ENCODE data around the gene RASSF6.
"Not testable (repeated sequence)": the region's sequence is repeated elsewhere in the genome, so short reads cannot be mapped to it uniquely, and the experiment has no call there.

Gene RASSF6

DNA sequence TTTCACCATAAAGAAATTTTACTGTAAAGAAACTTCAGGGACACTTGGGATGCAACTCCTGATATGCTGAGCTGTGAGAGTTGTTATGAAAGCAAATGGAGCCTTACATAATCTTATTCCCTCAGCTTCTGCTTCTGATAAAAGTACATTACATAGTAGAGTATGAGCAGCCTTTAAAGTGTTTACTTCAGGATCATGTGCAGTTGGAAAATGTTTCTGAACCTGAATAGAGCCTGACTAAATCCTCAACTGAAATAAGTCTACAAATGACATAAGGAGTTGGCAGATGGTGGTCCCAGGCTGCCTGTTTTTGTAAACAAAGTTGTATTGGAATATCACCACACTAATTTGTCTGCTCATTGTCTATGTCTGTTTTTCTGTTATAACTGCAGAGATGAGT, 19.3 kb downstream of the RASSF6 start:
- H3K4me1 ChIP-seq (ENCODE audit: control insufficient read depth in 5 of 5, insufficient read depth in 5 of 5, low read length in 5 of 5), result no peaks in the 10 kb centered on the region

DNA sequence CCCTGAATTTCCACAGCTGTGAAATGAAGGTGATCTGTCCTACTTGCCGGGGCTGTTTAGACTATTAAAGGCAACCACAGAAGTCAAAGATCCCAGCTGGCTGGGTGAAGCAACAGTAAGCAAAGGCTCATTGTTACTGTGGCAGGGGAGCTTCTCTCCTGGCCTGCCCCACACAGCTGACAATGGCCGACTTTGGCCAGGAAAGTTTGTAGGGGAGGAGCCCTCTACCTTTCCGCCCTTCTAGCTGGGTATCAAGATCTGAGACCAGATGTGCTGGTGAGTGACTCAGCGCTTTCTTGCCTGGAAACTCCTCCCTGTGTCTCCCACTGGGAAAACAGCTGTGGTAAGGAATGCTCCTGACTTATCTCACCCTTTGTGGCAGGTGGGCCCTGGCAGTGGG, 21.1 kb downstream of the RASSF6 start:
- Histone ChIP-seq H3K9me3 (ENCODE audit: control insufficient read depth in 5 of 5, low read length in 5 of 5) (peaks cover 0 to 4% (median 0%) of the 10 kb centered on the region in 5 donors), H3K27ac (ENCODE audit: low read depth, low read length) (no peak overlapping the region), H3K9ac (ENCODE audit: low read length in 5 of 5) (no peak overlapping the region), H3K4me3 (ENCODE audit: low read depth in 1 of 5, low read length in 5 of 5) (no peak overlapping the region), H3K36me3 (ENCODE audit: control insufficient read depth in 5 of 5, insufficient read depth in 5 of 5, low read length in 5 of 5) (no peaks in the 10 kb centered on the region), H3K4me1 (ENCODE audit: control insufficient read depth in 5 of 5, insufficient read depth in 5 of 5, low read length in 5 of 5) (no peaks in the 10 kb centered on the region), H3K27me3 (ENCODE audit: control insufficient read depth in 5 of 5, insufficient read depth in 4 of 5, low read length in 5 of 5) (peaks cover 0 to 2% (median 0%) of the 10 kb centered on the region in 5 donors)

More for the DNA sequence above, 19.3 kb downstream of the RASSF6 start:
- Histone ChIP-seq H3K27ac (ENCODE audit: low read depth, low read length) (no peak overlapping the region), H3K4me3 (ENCODE audit: low read depth in 1 of 5, low read length in 5 of 5) (no peak overlapping the region), H3K36me3 (ENCODE audit: control insufficient read depth in 5 of 5, insufficient read depth in 5 of 5, low read length in 5 of 5) (no peaks in the 10 kb centered on the region), H3K27me3 (ENCODE audit: control insufficient read depth in 5 of 5, insufficient read depth in 4 of 5, low read length in 5 of 5) (peaks cover 0 to 2% (median 0%) of the 10 kb centered on the region in 5 donors), H3K9ac (ENCODE audit: low read length in 5 of 5) (no peak overlapping the region), H3K9me3 (ENCODE audit: control insufficient read depth in 5 of 5, low read length in 5 of 5) (peaks cover 0 to 4% (median 0%) of the 10 kb centered on the region in 5 donors)

DNA sequence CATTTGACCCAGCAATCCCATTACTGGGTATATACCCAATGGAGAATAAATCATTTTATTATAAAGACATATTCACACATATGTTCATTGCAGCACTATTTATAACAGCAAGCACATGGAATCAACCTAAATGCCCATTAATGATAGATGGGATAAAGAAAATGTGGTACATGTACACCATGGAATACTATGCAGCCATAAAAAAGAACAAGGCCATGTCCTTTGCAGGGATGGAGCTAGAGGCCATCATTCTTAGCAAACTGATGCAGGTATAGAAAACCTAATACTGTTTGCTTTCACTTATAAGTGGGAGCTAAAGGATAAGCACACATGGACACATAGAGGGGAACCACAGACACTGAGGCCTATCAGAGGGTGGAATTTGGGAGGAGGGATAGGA, 22.6 kb downstream of the RASSF6 start:
- Histone ChIP-seq H3K9ac (ENCODE audit: low read length in 5 of 5) (no peak overlapping the region), H3K27ac (ENCODE audit: low read depth, low read length) (no peak overlapping the region), H3K4me1 (ENCODE audit: control insufficient read depth in 5 of 5, insufficient read depth in 5 of 5, low read length in 5 of 5) (no peaks in the 10 kb centered on the region), H3K4me3 (ENCODE audit: low read depth in 1 of 5, low read length in 5 of 5) (no peak overlapping the region), H3K27me3 (ENCODE audit: control insufficient read depth in 5 of 5, insufficient read depth in 4 of 5, low read length in 5 of 5) (no peaks in the 10 kb centered on the region), H3K36me3 (ENCODE audit: control insufficient read depth in 5 of 5, insufficient read depth in 5 of 5, low read length in 5 of 5) (no peaks in the 10 kb centered on the region), H3K9me3 (ENCODE audit: control insufficient read depth in 5 of 5, low read length in 5 of 5) (peaks cover 0 to 4% (median 0%) of the 10 kb centered on the region in 5 donors)

DNA sequence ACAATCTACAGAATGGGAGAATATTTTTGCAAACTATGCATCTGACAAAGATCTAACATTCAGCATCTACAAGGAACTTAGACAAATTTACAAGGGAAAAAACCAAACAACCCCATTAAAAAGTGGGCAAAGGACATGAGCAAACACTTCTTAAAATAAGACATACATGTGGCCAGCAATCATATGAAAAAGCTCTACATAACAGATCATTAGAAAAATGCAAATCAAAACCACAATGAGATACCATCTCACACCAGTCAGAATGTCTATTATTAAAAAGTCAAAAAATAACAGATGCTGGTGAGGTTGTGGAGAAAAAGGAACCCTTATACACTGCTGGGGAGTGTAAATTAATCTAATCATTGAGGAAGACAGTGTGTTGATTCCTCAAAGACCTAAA, 23.1 kb downstream of the RASSF6 start:
- H3K4me3 ChIP-seq (ENCODE audit: low read depth in 1 of 5, low read length in 5 of 5); H3K4me1 ChIP-seq (ENCODE audit: control insufficient read depth in 5 of 5, insufficient read depth in 5 of 5, low read length in 5 of 5): not testable (repeated sequence)

DNA sequence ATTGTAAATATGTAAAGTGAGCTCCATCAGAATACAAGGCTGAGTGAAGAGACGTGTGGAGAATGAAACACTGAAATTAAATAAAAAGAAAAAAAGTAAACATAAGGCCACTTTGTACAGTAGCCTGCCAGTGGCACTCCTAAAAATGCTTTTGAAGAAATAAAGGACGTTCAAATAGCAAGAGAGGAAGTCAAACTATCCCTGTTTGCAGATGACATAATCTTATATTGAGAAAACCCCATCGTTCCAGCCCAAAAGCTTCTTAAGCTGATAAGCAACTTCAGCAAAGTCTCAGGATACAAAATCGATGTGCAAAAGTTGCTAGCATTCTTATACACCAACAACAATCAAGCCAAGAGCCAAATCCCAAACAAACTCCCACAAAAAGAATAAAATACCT, 24.2 kb downstream of the RASSF6 start:
- H3K9ac ChIP-seq (ENCODE audit: low read length in 5 of 5), result no peak overlapping the region
- H3K4me1 ChIP-seq (ENCODE audit: control insufficient read depth in 5 of 5, insufficient read depth in 5 of 5, low read length in 5 of 5), result no peaks in the 10 kb centered on the region
- H3K27ac ChIP-seq (ENCODE audit: low read depth, low read length), result no peak overlapping the region
- no peaks in the 10 kb centered on the region for H3K27me3 ChIP-seq (ENCODE audit: control insufficient read depth in 5 of 5, insufficient read depth in 4 of 5, low read length in 5 of 5)
- H3K4me3 ChIP-seq (ENCODE audit: low read depth in 1 of 5, low read length in 5 of 5), result no peak overlapping the region
- no peaks in the 10 kb centered on the region for H3K36me3 ChIP-seq (ENCODE audit: control insufficient read depth in 5 of 5, insufficient read depth in 5 of 5, low read length in 5 of 5)
- peaks cover 0 to 4% (median 0%) of the 10 kb centered on the region in 5 donors for H3K9me3 ChIP-seq (ENCODE audit: control insufficient read depth in 5 of 5, low read length in 5 of 5)

More for the DNA sequence above, 23.1 kb downstream of the RASSF6 start:
- not testable (repeated sequence) for H3K27ac ChIP-seq (ENCODE audit: low read depth, low read length); H3K9me3 ChIP-seq (ENCODE audit: control insufficient read depth in 5 of 5, low read length in 5 of 5); H3K9ac ChIP-seq (ENCODE audit: low read length in 5 of 5); H3K27me3 ChIP-seq (ENCODE audit: control insufficient read depth in 5 of 5, insufficient read depth in 4 of 5, low read length in 5 of 5); H3K36me3 ChIP-seq (ENCODE audit: control insufficient read depth in 5 of 5, insufficient read depth in 5 of 5, low read length in 5 of 5)

DNA sequence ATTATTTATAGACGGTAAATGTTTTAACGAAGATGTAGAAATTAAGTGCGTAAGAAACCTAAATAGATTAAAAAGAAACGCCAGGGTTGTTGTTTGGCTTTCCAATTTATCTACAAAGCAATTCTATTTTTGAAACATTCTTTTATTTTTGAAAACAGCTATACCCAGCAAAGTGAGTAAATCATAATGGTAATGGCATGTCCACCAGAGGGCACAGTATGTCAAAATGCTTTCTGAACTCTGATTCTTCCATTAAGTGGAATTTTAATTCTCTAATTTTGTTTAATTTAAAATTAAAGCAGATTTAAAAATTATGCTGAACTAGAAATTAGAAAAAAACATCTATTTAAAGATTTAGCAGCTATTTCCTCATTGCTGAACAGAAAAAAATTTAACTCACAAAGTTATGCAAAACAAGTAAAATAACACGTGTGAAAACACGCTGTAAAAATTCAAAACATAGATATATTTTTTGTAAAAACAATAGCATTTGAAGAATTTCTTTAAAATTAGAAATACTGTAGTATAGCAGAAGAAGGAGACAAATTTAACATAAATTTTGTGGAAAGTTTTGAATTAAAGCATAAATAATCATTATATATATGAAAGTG, 26.5 kb downstream of the RASSF6 start:
- Histone ChIP-seq H3K9me3 (ENCODE audit: control insufficient read depth in 5 of 5, low read length in 5 of 5) (peaks cover 0 to 4% (median 0%) of the 10 kb centered on the region in 5 donors), H3K36me3 (ENCODE audit: control insufficient read depth in 5 of 5, insufficient read depth in 5 of 5, low read length in 5 of 5) (no peaks in the 10 kb centered on the region)

DNA sequence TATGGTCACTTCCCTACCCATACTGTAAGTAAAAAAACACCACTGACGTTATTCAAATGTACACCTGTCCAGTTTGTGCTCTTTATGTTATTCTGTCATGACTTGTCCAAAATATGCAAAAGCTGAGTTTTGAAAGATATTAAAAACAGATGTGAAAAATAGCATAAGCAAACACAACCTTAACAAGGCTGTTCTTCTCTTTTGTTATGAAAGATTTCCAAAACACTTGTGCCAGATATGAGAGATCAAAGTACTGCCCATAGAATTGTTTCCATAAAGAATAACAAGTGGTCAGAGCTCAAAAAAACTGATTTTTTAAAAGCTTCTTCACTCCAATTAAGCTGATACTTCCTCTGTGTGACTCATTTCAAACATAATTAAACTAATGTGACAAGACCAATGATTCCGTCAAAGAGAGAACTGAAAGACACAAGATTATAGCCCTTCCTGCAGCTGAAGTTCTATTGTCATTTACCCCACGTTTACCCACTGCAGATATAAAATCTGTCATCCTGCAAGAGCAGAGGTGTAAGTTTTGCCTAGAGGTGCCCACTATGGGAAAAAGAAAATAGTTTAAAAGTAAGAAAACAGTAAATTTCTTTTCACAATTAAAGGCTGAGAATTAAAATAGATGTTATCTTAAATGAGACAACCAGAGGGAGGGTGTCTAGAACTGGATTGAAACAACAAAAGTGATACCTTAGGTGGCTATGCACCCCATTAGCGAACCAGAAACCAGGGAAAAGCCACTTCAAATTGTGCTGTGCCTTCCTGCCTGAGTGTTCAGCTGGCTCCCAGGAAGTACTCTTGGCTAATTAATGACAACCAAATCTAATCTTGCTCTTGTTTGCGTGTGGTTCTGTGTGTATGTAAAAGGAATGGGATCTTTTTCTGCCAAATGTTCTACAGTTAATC, 30.1 kb downstream of the RASSF6 start:
- H3K9ac ChIP-seq (ENCODE audit: low read length in 5 of 5), result no peak overlapping the region
- H3K9me3 ChIP-seq (ENCODE audit: control insufficient read depth in 5 of 5, low read length in 5 of 5), result no peaks in the 10 kb centered on the region
- no peaks in the 10 kb centered on the region for H3K36me3 ChIP-seq (ENCODE audit: control insufficient read depth in 5 of 5, insufficient read depth in 5 of 5, low read length in 5 of 5)
- H3K27ac ChIP-seq (ENCODE audit: low read depth, low read length), result no peak overlapping the region
- peaks cover 0 to 12% (median 0%) of the 10 kb centered on the region in 5 donors for H3K4me1 ChIP-seq (ENCODE audit: control insufficient read depth in 5 of 5, insufficient read depth in 5 of 5, low read length in 5 of 5)
- no peaks in the 10 kb centered on the region for H3K27me3 ChIP-seq (ENCODE audit: control insufficient read depth in 5 of 5, insufficient read depth in 4 of 5, low read length in 5 of 5)
- H3K4me3 ChIP-seq (ENCODE audit: low read depth in 1 of 5, low read length in 5 of 5), result no peak overlapping the region

More for the DNA sequence above, 26.5 kb downstream of the RASSF6 start:
- no peak overlapping the region for H3K4me3 ChIP-seq (ENCODE audit: low read depth in 1 of 5, low read length in 5 of 5)
- H3K27me3 ChIP-seq (ENCODE audit: control insufficient read depth in 5 of 5, insufficient read depth in 4 of 5, low read length in 5 of 5), result no peaks in the 10 kb centered on the region
- H3K4me1 ChIP-seq (ENCODE audit: control insufficient read depth in 5 of 5, insufficient read depth in 5 of 5, low read length in 5 of 5), result peaks cover 0 to 12% (median 0%) of the 10 kb centered on the region in 5 donors
- H3K27ac ChIP-seq (ENCODE audit: low read depth, low read length), result no peak overlapping the region
- no peak overlapping the region for H3K9ac ChIP-seq (ENCODE audit: low read length in 5 of 5)

DNA sequence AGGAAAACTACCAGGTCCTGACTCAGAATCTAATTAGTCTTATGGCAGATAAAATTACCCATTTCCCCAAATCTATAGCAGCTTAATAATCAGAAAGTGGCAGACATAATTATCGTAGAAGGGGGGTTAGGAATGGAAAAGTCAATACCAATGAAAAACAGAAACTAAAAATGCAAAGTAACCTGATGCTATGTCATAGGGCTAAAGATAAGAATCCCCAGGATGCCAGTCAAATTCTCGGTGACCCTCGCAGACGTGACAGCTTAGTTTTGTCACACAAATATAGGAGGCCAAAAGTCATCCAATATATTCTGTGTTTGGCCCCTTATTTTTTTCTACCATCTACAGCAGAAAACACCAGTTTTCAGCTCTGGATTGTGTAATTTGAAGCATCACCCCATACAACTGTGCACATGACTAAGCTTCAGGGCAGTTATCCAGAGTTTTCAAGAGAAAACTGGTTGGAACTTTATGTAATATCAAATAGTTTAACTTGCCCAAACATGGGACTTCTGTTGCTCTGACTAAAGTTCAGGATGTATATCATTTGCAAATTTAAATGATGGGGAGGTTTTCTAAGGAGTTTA, 30.9 kb downstream of the RASSF6 start:
- Histone ChIP-seq H3K27ac (ENCODE audit: low read depth, low read length) (no peak overlapping the region), H3K4me1 (ENCODE audit: control insufficient read depth in 5 of 5, insufficient read depth in 5 of 5, low read length in 5 of 5) (peaks cover 0 to 12% (median 0%) of the 10 kb centered on the region in 5 donors), H3K27me3 (ENCODE audit: control insufficient read depth in 5 of 5, insufficient read depth in 4 of 5, low read length in 5 of 5) (no peaks in the 10 kb centered on the region), H3K9me3 (ENCODE audit: control insufficient read depth in 5 of 5, low read length in 5 of 5) (no peaks in the 10 kb centered on the region), H3K36me3 (ENCODE audit: control insufficient read depth in 5 of 5, insufficient read depth in 5 of 5, low read length in 5 of 5) (no peaks in the 10 kb centered on the region), H3K4me3 (ENCODE audit: low read depth in 1 of 5, low read length in 5 of 5) (no peak overlapping the region), H3K9ac (ENCODE audit: low read length in 5 of 5) (no peak overlapping the region)

DNA sequence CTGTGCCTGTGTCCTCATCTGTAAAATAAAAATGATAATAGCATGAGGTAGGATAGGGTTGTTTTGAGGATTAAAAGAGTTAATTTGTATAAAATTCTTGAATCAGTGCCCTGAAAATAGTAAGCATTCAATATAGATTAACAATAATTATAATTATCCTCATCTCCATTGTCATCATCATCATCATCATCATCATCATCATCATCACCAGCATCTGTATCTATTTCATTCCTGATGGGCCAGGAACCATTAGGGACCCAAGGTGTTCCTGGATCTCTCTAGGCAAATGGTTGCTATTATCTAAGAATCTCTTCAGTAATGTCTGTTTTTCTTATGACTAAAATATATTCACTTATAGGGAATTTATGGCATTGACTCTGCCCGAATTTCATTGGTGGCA, 31.6 kb downstream of the RASSF6 start:
- H3K27me3 ChIP-seq (ENCODE audit: control insufficient read depth in 5 of 5, insufficient read depth in 4 of 5, low read length in 5 of 5), result no peaks in the 10 kb centered on the region
- H3K27ac ChIP-seq (ENCODE audit: low read depth, low read length), result no peak overlapping the region
- H3K9me3 ChIP-seq (ENCODE audit: control insufficient read depth in 5 of 5, low read length in 5 of 5), result no peaks in the 10 kb centered on the region
- H3K4me1 ChIP-seq (ENCODE audit: control insufficient read depth in 5 of 5, insufficient read depth in 5 of 5, low read length in 5 of 5), result peaks cover 0 to 12% (median 0%) of the 10 kb centered on the region in 5 donors
- H3K36me3 ChIP-seq (ENCODE audit: control insufficient read depth in 5 of 5, insufficient read depth in 5 of 5, low read length in 5 of 5), result no peaks in the 10 kb centered on the region
- no peak overlapping the region for H3K4me3 ChIP-seq (ENCODE audit: low read depth in 1 of 5, low read length in 5 of 5)
- no peak overlapping the region for H3K9ac ChIP-seq (ENCODE audit: low read length in 5 of 5)

DNA sequence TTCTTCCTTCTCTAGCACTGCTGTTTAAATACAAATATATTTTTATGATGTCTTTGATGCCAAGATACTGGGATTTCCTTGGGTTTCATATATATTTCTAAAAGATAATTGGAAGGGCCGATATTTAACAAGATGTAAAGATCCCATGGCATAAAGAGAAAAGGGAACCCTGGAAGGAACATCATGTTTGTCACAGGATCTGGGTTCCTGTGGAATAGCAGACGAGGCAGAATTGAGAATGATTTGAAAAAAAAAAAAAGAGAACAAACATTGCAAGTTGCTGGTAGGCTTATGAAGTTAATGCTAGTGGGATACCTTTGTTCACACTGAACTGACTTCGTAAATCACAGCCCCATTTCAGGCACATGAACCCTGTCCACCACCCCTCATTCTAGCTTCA, 33.6 kb downstream of the RASSF6 start:
- Histone ChIP-seq H3K9ac (ENCODE audit: low read length in 5 of 5) (no peak overlapping the region), H3K9me3 (ENCODE audit: control insufficient read depth in 5 of 5, low read length in 5 of 5) (no peaks in the 10 kb centered on the region), H3K36me3 (ENCODE audit: control insufficient read depth in 5 of 5, insufficient read depth in 5 of 5, low read length in 5 of 5) (no peaks in the 10 kb centered on the region), H3K27ac (ENCODE audit: low read depth, low read length) (no peak overlapping the region), H3K27me3 (ENCODE audit: control insufficient read depth in 5 of 5, insufficient read depth in 4 of 5, low read length in 5 of 5) (no peaks in the 10 kb centered on the region), H3K4me3 (ENCODE audit: low read depth in 1 of 5, low read length in 5 of 5) (no peak overlapping the region), H3K4me1 (ENCODE audit: control insufficient read depth in 5 of 5, insufficient read depth in 5 of 5, low read length in 5 of 5) (peaks cover 0 to 12% (median 0%) of the 10 kb centered on the region in 5 donors)
